ENCODE data around the gene VSTM2B.
"Not testable (repeated sequence)": the region's sequence is repeated elsewhere in the genome, so short reads cannot be mapped to it uniquely, and the experiment has no call there.

VSTM2B gene

DNA sequence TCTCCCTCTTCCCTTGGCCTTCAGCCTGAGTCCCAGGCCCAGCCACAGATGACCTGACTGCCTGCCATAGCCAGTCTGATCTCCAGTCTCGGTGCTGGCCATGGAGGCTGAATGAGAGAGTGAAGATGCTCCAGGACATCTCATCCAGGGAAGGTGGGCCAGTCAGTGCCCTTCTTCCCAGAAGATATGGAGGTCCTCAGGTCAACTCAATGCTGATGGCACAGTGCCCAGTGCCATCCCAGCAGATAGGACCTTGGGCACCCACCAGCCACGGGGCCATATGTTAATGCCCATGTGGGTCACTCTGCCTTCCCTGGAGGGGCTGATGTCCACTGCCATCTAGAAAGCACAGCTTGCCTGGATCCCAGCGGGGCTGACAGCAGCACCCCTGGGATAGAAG, 7.2 kb downstream of the VSTM2B start:
- no peak for DNase-seq

DNA sequence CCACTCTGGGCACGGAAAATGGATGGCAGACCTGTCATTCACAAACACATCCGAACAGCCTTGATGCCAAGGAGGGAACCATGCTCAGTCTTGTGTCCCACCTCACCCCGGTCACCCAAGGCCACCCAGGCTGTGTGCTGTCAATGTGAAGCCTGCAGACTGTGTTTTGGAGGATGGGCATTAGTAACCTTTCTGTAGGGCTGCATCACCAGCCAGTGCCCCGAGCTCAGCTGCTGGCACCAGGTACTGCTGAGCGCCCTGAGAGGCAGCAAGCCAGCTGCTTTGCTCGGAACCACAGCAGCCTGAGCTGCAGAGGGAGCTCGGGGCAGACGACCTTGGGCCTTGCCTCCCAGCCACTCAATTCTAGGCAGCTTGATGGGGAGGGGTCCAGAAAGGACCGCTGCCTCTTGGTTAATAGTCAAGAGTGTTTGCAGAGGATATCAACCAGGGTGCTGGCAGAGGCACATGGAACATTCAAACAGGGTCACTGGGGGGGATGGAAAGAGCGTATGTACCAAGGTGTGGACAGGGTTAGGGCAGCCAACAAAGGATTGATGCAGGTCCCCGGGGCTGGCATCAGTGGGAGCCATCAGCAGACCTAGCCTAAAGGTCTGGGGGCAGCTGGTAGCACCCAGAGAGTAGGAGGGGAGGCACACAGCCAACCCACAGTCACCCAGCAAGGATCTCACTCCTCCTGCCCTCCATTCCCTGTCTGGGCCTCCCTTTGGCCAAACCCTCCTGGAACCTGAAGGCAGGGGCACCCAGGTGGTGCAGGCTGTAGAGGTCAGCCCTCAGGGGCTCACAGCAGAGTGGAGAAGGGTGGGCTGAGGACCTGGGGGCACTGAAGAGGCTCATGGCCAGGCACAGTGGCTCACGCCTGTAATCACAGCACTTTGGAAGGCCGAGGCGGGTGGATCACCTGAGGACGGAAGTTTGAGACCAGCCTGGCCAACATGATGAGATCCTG, 8.1 kb downstream of the VSTM2B start:
- no peak for DNase-seq

DNA sequence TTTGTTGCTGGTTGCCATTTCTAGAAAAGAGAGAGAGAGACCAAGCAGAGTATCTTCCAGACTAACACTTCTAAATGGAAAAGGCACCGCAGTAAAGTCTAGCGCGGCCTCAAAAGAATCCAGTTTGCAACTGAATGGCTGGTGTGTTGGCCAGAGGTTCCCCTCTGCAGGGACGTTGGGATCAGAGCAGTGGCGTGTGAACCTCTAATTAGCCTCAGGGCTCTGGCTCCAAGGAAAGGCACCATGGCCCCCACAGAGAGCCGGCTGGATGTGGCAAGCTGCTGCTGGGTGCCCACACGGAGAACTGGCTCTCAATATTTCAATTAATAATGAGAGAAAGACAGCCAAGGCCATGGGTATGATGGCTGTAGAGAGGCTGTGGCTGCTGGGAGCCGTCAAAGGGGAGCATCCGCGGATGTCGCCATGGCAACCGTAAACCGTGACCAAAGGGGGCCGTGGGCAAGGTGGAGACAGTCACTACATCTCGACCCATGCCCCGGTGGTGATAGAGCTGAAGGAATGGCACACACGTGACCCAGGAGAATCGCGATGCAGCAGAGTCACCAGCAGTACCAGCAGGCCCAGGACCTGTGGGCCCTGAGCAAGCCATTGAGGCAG, 9.5 kb downstream of the VSTM2B start:
- DNase-seq = no peak

DNA sequence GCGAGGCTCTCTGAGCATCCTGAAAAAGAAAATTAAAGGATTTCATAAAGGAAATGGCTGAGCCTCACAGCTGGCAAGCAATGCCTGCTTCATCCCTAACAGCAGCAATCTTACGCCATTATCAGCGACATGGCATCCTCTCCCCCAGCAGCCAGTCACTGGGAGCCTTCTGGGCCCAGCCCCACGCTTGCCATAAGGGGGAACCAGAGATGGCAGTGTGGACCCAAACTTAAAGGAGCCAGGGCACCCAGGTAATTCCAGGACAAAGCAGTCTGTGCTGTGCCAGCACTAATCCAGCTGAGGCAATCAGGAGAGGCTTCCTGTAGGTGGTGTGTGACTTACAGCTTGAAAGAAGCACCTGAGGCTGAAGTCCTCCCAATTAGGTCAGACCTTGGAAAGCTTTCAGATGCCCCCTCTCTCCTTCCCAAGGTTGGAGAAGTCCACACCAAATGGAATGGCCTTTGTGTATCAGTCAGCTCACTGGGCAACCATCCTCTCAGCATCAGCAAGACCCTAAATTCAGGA, 10.3 kb downstream of the VSTM2B start:
- DNase-seq = no peak

DNA sequence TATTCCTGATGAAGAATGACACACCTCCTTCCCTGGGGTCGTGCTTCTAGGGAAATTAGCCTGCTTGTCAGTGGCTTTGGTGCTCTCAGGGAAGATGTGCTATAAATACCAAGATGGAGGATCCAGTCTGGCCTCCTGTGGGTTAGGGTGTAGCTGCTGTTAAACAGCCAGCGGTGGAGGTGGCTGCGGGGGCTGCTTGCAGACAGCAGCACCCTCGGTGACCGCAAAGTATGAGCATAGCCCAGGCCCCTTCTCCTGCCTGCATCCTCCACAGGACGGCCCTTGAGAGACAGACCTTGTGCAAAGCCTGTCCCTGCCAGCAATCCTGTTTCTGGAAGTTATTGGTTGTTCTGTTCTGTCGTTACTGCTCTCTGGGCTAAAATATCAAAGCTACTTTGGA, 11.4 kb downstream of the VSTM2B start:
- DNase-seq = no peak

DNA sequence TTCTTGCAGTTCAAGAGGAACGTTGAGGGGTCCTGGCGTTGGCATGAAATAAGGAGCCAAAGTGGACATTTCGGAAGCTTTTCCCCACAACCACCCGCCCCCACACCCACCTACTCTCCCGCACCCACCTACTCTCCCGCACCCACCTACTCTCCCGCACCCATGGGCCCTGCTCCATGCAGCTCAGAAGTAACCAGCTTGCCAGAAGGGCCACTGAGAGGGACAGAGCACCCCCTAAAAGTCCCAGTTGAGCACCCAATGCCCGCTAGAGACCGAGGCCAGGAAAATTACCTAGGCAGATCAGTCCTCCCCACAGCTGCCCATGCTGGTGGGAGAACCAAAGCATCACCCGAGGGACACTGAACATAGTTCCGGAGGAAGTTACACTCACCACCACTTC, 11.8 kb downstream of the VSTM2B start:
- no peak for DNase-seq

DNA sequence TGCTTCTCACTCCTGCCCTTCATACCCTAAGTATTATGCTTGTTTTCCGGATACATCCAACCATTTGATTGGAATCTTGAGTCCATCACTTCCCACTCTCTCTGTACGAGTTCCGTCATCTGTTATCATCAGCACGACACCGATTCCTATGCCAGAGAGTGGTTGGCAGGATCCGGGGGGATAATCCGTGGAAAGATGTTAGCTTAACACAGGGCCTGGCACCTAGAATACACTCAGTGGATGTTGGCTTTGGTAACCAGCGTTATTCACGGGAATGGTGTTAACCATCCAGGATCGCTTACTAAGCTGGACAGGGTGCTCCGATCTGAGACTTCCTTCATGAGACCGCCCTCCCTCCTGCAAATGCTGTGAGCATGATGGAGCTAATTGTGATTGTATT, 12.4 kb downstream of the VSTM2B start:
- DNase-seq = no peak

DNA sequence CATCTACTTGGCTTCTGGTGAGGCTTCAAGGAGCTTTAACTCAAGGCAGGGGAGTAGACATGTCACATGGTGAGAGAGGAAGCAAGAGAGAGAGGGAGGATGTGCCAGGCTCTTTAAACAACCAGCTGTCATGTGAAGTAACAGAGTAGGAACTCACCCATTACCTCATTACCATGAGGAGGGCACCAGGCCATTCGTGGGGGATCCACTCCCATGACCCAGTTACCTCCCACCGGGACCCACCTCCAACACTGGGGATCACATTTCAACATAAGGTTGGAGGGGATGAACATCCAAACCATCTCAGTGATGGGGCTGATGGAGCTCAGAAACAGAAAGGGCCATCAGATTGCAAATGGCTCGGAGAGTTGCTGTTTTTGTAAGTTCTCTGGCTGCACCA, 12.9 kb downstream of the VSTM2B start:
- no peak for DNase-seq

DNA sequence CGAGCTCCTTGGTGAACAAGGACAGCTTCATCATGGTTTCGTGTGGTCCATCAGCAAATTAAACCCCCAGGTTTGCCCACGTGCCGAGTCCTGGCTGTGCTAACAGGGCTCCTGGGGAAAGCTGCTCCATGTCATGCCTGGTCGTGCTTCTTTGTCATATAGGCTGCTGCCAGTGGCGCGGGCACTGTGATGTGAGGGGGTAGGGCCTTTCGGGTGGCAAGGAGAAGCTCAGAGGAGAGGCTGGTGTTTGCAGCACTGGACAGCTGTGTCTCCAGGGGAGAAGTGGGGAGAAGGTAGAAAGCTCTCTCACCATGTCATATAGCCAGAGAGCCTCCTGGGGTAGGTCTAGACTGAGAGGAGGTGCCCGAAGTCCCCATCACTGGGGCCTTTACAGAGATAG, 13.3 kb downstream of the VSTM2B start:
- DNase-seq = no peak

DNA sequence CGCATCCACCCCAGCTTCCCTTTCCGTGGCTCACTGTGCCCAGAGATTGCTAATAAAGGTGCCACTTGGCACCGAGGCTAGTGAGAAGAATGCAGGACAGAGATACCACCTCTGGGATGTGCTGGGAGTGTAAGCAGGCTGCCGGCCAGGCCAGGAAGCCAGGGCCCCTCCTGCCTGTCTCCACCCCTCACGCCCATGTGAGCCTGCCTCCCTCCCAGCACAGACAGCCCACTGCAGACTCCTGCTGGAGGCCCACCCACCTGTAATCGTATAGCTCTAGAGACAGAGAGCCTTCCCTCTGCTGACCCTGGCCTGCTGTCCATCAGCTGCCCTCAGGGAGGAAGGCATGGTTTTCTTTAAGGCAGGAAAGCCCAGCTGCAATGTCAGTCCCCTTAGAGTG, 13.9 kb downstream of the VSTM2B start:
- no peak for DNase-seq

DNA sequence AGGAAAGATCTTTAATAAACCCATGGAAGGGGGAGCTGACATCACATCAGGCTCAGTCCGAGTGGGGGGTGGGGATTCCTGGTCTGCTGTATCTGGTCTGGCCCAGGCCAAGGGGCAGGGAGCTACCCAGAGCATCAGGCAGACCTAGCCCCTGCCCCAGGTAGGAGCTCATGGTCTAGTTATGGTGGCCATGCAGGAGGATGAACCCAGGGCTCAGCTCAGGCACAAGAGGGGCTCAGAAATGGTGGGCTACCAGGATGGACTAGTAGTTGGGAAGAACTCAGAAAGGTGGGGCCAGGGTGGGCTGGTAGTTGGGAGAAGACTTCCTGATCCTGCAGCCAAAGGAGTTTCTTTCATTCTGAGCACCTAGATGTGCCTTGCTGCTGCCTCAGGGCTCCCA, 14.3 kb downstream of the VSTM2B start:
- no peak for DNase-seq

DNA sequence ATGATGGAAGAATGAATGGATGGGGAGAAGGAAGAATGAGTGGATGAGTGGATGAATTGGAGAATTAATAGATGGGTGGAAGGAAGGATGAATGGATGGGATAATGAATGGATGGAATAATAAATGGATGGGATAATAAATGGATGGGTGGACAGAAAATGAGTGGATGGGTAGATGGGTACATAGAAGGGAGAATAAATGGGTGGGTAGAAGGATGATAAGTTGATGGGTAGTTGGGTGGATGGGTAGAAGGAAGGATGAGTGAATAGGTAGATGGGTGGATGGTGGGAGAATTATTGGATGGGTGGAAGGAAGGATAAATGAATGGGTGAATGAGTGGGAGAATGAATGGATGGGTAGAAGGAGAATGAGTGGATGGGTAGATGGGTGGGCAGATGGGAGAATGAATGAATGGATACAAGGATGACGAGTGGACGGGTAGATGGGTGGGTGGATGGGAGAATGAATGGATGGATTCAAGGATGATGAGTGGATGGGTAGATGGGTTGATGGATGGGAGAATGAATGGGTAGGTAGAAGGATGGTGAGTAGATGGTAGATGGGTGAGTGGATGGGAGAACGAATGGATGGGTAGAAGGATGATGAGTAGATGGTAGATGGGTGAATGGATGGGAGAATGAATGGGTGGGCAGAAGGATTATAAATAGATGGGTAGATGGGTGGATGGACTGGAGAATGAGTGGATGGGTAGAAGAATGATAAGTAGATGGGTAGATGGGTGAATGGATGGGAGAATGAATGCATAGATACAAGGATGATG, 15.9 kb downstream of the VSTM2B start:
- DNase-seq = no peak

DNA sequence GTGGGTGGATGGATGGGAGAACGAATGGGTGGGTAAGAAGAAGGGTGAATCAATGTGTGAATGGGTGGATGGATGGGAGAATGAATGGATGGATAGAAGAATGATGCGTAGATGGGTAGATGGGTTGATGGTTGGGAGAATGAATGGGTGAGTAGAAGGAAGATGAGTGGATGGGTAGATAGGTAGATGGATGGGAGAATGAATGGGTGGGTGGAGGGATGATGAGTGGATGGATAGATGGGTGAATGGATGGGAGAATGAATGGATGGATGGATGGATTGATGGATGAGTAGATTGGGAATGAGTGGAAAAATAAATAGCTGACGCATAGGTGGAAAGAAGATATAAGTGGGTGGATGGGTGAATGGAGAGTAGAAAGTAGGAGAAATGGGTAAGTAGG, 16.5 kb downstream of the VSTM2B start:
- DNase-seq = no peak

DNA sequence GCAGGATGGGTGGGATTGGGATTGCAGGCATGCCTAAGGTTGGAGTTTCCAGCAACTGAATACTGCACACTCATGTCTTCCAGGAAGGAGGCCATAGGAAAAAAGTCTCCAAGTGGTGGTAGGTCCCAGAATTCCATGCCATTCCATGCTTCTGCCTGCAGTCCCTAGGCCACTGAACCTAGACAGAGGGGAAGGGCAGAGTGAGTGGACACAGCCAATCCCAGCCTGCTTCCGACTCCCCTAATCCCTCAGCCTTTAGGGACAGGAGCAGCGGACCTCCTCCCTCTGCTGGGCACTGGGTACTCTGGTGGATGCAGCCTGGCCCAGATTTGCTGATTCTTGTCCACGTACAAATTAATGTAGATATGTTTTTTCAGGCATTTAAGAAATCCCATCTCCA, 17.0 kb downstream of the VSTM2B start:
- no peak for DNase-seq

DNA sequence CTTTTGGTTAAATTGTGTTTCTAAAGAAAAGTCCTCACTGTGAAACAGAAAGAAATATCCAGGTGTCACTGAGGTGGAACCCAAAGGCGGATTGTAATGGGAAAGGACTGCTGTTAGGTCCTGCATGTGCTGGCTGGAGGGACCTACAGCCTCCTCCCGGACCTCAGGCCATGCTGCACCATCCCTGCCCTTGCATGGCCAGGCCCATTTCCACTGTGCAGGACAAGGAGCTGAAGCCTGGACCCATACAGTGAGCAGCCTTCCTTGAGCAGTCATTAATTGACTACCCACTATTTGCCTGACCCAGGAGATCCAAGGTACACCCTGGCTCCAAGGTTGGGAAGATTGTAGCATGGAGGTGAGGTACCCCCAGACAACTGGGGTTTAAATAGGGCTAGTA, 17.6 kb downstream of the VSTM2B start:
- DNase-seq = no peak

DNA sequence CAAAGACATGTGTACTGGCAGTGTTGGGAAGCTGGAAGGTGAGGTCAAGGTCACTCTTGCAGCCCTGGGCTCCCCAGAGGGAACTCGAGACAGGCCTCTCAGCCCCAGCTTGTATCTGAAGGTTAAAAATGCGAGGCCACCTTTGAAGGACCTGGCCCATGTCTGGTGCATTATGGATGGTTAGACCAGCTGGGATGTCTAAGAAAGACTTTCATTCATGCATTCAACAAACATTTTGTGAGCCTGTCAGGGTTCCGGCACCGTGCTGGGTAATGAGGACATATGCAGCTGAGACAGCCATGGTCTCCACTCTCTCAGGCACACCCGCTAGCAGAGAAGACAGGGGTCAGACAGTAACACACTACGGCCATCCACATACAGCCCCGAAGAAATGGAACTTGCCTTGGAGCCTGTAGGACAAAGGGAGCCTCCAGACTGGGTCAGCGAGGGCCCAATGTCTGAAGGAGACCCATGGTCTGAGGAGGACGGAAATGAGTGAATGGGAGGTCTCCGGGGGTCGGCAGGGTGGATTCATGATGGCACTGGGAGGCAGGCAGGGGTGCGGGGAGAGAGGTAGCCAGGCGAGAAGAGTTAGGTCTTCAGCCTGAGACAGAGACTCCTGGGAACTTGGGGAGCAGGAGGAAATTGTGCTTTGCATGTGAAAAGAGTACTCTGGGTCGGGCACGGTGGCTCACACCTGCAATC, 19.0 kb downstream of the VSTM2B start:
- no peak for DNase-seq

DNA sequence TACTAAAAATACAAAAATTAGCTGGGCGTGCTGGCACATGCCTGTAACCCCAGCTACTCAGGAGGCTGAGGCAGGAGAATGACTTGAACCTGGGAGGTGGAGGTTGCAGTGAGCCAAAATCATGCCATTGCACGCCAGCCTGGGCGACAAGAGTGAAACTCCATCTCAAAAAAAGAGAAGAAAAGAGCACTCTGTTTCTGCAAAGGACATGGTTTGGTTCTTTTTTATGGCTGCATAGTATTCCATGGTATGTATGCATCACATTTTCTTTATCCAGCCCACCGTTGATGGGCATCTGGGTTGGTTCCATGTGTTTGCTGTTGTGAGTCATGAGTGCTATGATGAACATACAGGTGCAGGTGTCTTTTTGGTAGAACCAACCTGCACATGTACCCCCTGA, 19.7 kb downstream of the VSTM2B start:
- not testable (repeated sequence) for DNase-seq

DNA sequence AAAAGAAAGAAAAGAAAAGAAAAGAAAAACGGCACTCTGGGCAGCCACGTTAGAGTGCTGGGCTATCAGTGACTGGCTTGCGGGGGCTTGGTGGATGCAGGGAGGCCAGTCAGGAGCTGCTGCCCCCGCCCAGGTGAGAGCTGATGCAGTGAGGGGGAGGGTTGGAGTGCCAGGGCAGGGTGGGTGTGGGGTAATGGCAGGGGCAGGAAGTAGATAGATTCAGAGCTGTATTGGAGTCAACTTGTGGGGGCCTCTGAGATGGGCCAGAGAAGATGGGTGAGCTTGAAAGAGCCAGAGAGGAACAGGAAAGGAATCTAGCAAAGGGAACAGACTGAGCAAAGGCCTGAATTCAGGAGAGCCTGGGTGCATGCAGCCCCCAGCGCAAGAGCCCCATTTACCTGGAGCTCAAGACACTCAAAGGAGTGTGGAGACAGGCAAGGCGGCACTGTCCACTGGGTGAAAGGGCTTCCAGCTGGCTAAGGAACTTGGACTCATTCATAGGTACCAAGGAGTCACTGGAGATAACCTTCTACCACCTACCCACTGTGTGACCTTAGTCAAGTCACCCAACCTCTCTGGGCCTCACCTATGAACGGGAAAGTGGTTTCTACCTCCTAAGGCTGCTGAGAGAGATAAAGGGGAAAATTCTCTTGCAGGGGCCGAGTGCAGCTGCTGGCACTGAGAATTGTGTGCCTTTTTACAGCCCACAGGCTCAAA, 20.2 kb downstream of the VSTM2B start:
- no peak for DNase-seq

DNA sequence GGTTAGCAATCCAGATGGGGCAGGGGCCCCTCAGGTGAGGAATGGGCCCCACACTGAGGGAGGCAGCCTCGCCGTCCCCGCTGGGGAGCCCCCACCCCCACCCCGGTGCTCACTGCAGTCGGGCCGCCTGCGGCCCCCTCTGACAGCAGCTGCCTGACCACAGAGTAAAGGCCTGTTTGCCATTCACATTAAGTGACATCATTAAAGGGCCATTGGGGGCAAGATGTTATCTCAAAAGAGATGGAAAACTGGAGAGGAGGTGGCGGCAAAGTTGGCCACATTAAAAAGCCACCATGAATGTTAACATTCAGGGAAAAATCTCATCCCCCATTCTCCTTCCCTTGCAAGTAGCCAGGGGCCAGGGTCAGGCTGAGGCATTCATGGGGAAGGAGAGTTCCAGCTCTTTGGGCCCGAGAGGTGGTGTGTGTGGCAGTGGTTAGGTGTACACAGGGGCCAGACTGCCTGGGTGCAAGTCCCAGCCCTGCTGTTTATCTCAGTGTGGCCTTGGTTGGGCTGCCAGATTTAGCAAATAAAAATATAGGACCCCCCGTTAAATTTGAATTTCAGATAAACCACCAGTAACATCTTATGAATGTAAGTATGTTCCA, 20.9 kb downstream of the VSTM2B start:
- DNase-seq = no peak

DNA sequence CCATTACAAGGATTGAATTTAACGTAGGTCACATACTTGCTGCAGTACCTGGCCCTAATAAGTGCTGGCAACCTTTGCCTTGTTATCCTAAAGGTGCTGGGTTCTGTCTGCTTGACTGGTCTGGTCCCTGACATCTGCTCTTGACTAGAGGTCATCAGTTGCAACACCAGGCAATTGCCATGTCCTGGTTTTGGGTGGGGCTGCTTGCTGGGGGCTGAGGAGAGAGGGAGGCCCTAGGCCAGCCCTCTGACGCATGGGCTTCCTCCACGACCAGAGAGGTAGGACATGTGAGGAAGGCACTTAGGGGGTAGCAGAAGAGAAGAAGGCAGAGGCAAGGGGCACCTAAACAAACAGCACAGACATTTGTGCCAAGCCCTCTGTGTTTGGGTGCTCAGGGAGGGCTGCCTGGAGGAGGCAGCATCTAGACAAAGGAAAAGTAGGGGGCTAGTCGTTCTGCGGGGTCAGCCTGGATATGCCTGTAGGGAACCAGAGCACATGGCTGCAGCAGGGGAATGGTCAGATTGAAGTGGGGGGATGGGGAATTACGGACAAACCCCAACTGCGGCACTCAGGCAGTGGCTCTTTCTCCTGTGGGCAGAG, 21.7 kb downstream of the VSTM2B start:
- no peak for DNase-seq

DNA sequence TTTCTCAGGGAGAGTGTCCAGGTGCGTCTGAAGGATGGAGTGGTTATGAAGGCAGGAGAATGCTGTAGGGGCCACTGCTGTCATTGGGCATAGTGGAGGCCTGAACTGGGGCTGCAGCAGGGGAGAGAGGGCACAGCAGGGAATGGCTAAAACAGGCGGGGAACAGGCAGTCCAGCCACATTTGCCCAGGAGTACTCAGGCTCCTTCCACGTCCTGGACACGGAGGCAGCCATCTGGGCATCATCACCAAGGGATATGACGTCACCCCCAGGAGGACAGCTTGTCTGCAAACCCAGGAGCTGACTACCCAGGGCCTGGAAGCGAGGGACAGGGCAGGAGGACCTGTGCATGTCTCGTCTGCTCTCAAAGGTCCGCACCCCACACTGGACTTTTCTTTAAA, 22.2 kb downstream of the VSTM2B start:
- no peak for DNase-seq
